ENCODE results near the gene PRDM16.

DNA sequence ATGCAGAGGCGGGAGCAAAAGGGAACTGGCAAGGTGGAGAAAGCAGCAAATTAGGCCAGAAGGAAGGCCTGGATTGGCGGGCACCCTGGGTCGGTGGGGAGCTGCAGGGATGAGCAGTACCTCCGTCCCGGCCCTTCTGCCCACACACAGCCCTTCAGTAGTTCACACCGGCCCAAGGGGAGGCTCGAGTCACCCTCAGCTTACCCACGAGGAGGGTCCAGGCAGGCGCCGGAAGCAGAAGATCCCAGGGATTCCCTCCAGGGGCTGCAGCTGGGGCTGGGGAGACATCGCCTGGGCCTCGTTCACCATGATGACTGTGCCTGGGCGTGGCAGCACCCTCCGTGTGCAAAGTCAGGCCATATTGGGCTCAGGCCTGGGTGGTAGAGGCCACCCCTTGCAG is 190.0 kb downstream of the PRDM16 start:
- TF ChIP-seq, protein P1, sequence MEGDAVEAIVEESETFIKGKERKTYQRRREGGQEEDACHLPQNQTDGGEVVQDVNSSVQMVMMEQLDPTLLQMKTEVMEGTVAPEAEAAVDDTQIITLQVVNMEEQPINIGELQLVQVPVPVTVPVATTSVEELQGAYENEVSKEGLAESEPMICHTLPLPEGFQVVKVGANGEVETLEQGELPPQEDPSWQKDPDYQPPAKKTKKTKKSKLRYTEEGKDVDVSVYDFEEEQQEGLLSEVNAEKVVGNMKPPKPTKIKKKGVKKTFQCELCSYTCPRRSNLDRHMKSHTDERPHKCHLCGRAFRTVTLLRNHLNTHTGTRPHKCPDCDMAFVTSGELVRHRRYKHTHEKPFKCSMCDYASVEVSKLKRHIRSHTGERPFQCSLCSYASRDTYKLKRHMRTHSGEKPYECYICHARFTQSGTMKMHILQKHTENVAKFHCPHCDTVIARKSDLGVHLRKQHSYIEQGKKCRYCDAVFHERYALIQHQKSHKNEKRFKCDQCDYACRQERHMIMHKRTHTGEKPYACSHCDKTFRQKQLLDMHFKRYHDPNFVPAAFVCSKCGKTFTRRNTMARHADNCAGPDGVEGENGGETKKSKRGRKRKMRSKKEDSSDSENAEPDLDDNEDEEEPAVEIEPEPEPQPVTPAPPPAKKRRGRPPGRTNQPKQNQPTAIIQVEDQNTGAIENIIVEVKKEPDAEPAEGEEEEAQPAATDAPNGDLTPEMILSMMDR (IDR thresholded peaks at IDR 0.05), result no peak
- TF ChIP-seq POLR2A (IDR thresholded peaks at IDR 0.05), result no peak
- TF ChIP-seq POLR2AphosphoS5 (IDR thresholded peaks at IDR 0.05), result no peak
- no peak for TF ChIP-seq EP300 (IDR thresholded peaks at IDR 0.05; ENCODE audit: low read depth)
